H1 (cell line): ENCODE measurements around the gene SORD. TPM values are rescaled to one million over a fixed set of nuclear protein-coding genes. Genes with fewer than 3 reads are reported as not detected.

Experiments
- CBX8 ChIP-seq: fragments of 300-800, 300-1000 bp; sonication (generic); IDR thresholded peaks from 2 replicates; pipeline ENCODE4 v1.7.1; 2016; ENCODE audit warnings: low read depth, low read length, borderline replicate concordance
- CREB1 ChIP-seq: IDR thresholded peaks from 2 replicates; pipeline ENCODE4 v1.6.1; 2012; ENCODE audit warnings: inconsistent platforms
- HDAC2 ChIP-seq, 2 experiments: fragments of 300-600 bp in 1 of 2; sonication (generic) in 1 of 2; IDR thresholded peaks; 2 replicates each; pipeline ENCODE4 v1.6.1; 2011 to 2012; ENCODE audit warnings: low read depth in 2 of 2, low read length in 2 of 2, mild to moderate bottlenecking in 2 of 2, moderate library complexity in 2 of 2, borderline replicate concordance in 1 of 2, inconsistent platforms in 1 of 2
- KDM1A ChIP-seq: fragments of 200-600, 300-600 bp; sonication (generic); IDR thresholded peaks from 2 replicates; pipeline ENCODE4 v1.7.1; 2016; ENCODE audit warnings: mild to moderate bottlenecking, low read length, borderline replicate concordance
- RXRA ChIP-seq: IDR thresholded peaks from 2 replicates; pipeline ENCODE4 v1.6.1; 2011; ENCODE audit warnings: low read depth, mild to moderate bottlenecking, low read length, moderate library complexity; ENCODE audit not compliant: insufficient read depth
- SIX5 ChIP-seq: IDR thresholded peaks from 2 replicates; pipeline ENCODE4 v1.6.1; 2011; ENCODE audit warnings: mild to moderate bottlenecking, low read depth, low read length
- SP4 ChIP-seq: IDR thresholded peaks from 2 replicates; pipeline ENCODE4 v1.6.1; 2012; ENCODE audit warnings: low read length, inconsistent platforms
- SRF ChIP-seq: IDR thresholded peaks from 2 replicates; pipeline ENCODE4 v1.6.1; 2011; ENCODE audit warnings: mild to moderate bottlenecking, low read depth, low read length, moderate library complexity
- SUZ12 ChIP-seq: fragments of 200-600 bp; sonication (generic); IDR thresholded peaks from 2 replicates; pipeline ENCODE4 v1.6.1; 2012; ENCODE audit warnings: mild to moderate bottlenecking, inconsistent platforms, low read length, moderate library complexity, mixed read lengths
- TAF1 ChIP-seq: IDR thresholded peaks from 2 replicates; pipeline ENCODE4 v1.6.1; 2011; ENCODE audit warnings: mild to moderate bottlenecking, low read depth, low read length
- TBP ChIP-seq: IDR thresholded peaks from 2 replicates; pipeline ENCODE4 v1.6.1; 2011; ENCODE audit warnings: low read depth, low read length, improper control_type of control experiment
- TCF12 ChIP-seq: IDR thresholded peaks from 2 replicates; pipeline ENCODE4 v1.6.1; 2011; ENCODE audit warnings: low read depth, mild to moderate bottlenecking, low read length
- polyA plus RNA-seq, 7 experiments: library from polyadenylated mRNA; depleted of rRNA in 3 of 7; stranded (reverse) in 5 of 7; unstranded in 2 of 7; fragments of >200 nt in 5 of 7; fragments of 200-250 nt in 2 of 7; gene quantifications; 1 replicate in 5 of 7; 2 replicates in 1 of 7; 4 replicates in 1 of 7; pipeline versions ENCODE4 v1.2.1 to v1.2.3, GENCODE V29; 2011 to 2013; ENCODE audit warnings: missing spikeins in 2 of 7, mixed read lengths in 2 of 7
- total RNA-seq: library from RNA; stranded (reverse); fragmentation: NEBNext Ultra II Directional; extraction: Animal tissue kit (Norgen Biotek cat#: 25700); gene quantifications from 2 replicates; pipeline ENCODE4 v1.2.1, GENCODE V29; 2021
- TF ChIP-seq, protein P1 (sequence below): IDR thresholded peaks from 2 replicates; pipeline ENCODE4 v1.6.1; 2011; ENCODE audit warnings: low read length, improper control_type of control experiment

The SORD gene
- total and polyA plus RNA-seq, 2 of the 8 experiments (the other 6 are each of a cell fraction or from before 2014, with no cell fraction given) = 52.6 to 75.8 TPM

DNA sequence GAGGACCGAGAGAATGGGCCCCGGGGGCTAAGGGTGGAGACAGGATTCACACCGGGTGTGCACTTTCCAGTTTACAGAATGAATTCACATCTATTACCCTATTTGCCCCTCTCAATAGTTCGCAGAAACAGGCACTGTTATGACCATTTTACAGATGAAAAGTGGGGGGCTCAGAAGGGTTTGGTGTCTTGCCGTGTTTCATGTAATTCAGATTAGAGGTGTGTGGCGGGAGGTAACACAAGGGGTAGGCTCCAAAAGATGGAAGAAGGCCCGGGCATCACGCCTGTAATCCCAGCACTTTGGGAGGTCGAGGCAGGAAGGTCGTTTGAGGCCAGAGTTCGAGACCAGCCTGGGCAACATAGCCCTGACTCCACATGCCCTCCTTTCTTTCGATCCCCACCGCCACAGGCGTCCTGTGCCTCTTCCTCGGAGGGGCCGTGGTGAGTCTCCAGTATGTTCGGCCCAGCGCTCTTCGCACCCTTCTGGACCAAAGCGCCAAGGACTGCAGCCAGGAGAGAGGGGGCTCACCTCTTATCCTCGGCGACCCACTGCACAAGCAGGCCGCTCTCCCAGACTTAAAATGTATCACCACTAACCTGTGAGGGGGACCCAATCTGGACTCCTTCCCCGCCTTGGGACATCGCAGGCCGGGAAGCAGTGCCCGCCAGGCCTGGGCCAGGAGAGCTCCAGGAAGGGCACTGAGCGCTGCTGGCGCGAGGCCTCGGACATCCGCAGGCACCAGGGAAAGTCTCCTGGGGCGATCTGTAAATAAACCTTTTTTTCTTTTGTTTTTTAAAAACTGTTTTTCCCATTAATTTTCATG is 94.5 kb downstream of the SORD start (continued):
- TF ChIP-seq HDAC2 (IDR thresholded peaks at IDR 0.05; ENCODE audit: borderline replicate concordance in 1 of 2, low read depth in 2 of 2, low read length in 2 of 2) = no peak
- TF ChIP-seq SRF = no peak
- TF ChIP-seq TBP = 0 out of 2 replicates have a peak, but pooled peaks have one; percentile 2
- TF ChIP-seq RXRA = no peak
- no peak for TF ChIP-seq SIX5
- TF ChIP-seq, protein P1, sequence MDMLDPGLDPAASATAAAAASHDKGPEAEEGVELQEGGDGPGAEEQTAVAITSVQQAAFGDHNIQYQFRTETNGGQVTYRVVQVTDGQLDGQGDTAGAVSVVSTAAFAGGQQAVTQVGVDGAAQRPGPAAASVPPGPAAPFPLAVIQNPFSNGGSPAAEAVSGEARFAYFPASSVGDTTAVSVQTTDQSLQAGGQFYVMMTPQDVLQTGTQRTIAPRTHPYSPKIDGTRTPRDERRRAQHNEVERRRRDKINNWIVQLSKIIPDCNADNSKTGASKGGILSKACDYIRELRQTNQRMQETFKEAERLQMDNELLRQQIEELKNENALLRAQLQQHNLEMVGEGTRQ = no peak
- TF ChIP-seq SP4 = no peak
- no peak for TF ChIP-seq TAF1
- TF ChIP-seq CREB1 = no peak
- no peak for TF ChIP-seq KDM1A
- peak; percentile 68 for TF ChIP-seq SUZ12
- no peak for TF ChIP-seq TCF12
- TF ChIP-seq CBX8 = 0 out of 2 replicates have a peak, but pooled peaks have one; percentile 46
